RWPE1 (cell line): ENCODE data around the gene PRELP.

Experiments used
- CTCF ChIA-PET: fragments of 350-600 bp; sonication (Branson Sonifier 250); formaldehyde crosslinking; extraction: SDS; loops from one replicate; lab custom pipeline; 2021; lab: Yijun Ruan, JAX
- POLR2A ChIA-PET: fragments of 400-600 bp; formaldehyde crosslinking; extraction: SDS; loops from one replicate; lab custom pipeline; 2020; ENCODE audit warnings: antibody characterized with exemption; ENCODE audit not compliant: low non-redundant PET; lab: Yijun Ruan, JAX
- DNase-seq: peaks from one replicate; pipeline ENCODE4 v3.0.0; 2012; ENCODE audit warnings: low spot score
- H3K27ac ChIP-seq: fragments of 450-650 bp; 2 replicates; pipeline ENCODE4 v1.5.1; 2017
- TF ChIP-seq, protein P1 (sequence below): fragments of 450-650 bp; conservative IDR thresholded peaks from 2 replicates; pipeline ENCODE4 v1.5.1; 2017; ENCODE audit warnings: low read depth, mild to moderate bottlenecking

The PRELP gene

DNA sequence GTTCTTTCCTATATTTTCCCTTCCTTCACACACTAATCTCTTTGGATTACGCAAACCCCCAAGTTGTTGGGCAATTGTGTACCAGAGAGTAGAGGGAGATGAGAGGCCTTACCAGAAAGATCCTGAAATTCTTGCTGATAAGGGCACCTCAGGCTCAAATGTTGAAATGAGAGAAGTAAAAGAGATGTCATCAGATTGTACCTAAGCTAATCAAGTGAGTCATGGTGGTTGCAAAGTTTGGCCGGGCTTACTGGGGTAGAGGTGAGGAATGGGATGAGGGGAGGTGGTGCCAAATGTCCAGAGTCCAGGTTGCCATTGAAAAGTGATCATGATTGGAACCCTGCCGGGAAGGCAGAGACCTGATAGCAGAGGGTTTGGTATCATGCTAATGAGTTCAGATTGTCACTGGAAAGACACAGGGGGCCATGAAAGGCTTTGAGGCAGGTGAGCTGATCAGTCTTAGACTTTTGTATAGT, 61.4 kb downstream of the PRELP start:
- H3K27ac ChIP-seq = peak overlapping the region; percentile 61
- POLR2A ChIA-PET = no interaction called here
- CTCF ChIA-PET = interaction anchor here (0.6 to 1.0 kb wide), 2 partner anchors 12 to 60 kb away, joined by 4 read pairs; no protein-coding TSS in a partner anchor
- TF ChIP-seq, protein P1, sequence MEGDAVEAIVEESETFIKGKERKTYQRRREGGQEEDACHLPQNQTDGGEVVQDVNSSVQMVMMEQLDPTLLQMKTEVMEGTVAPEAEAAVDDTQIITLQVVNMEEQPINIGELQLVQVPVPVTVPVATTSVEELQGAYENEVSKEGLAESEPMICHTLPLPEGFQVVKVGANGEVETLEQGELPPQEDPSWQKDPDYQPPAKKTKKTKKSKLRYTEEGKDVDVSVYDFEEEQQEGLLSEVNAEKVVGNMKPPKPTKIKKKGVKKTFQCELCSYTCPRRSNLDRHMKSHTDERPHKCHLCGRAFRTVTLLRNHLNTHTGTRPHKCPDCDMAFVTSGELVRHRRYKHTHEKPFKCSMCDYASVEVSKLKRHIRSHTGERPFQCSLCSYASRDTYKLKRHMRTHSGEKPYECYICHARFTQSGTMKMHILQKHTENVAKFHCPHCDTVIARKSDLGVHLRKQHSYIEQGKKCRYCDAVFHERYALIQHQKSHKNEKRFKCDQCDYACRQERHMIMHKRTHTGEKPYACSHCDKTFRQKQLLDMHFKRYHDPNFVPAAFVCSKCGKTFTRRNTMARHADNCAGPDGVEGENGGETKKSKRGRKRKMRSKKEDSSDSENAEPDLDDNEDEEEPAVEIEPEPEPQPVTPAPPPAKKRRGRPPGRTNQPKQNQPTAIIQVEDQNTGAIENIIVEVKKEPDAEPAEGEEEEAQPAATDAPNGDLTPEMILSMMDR = no peak
- peak; percentile 53 for DNase-seq

DNA sequence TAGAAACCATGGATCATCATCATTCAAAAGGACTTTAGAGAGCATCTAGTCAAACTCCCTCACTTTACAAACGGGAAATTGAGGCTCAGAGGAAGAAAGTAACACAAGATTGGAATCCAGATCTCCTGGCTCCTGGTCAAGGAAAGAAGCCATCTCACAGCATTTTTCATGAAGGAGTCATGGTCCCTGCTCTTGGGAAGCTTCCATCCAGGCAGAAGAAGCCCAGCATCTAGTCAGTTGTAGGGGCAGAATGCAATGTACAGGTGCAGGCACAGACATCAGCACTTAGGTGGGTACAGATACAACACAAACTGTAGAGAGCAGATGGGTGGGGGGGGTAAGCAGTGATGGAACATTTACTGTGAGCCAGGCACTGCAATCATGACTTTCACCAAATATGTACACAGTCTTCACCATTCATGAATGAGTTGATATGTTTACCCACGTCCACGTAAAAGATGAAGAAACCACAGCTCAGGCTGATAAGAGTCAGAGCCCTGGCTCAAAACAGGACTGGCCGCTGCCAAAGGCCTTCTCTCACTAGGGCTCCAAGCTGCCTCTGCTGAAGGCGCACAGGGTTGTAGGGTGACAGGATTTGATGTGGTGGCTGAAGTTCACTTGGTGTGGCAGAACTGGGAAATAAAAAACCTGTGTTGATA, 62.3 kb downstream of the PRELP start:
- TF ChIP-seq, protein P1 = no peak
- no peak for DNase-seq
- H3K27ac ChIP-seq = no peak overlapping the region; the same call in 1 of the 2 replicates
- POLR2A ChIA-PET = no interaction called here
- CTCF ChIA-PET = interaction anchor here (0.6 to 1.0 kb wide), 2 partner anchors 11 to 61 kb away, joined by 4 read pairs; no protein-coding TSS in a partner anchor

DNA sequence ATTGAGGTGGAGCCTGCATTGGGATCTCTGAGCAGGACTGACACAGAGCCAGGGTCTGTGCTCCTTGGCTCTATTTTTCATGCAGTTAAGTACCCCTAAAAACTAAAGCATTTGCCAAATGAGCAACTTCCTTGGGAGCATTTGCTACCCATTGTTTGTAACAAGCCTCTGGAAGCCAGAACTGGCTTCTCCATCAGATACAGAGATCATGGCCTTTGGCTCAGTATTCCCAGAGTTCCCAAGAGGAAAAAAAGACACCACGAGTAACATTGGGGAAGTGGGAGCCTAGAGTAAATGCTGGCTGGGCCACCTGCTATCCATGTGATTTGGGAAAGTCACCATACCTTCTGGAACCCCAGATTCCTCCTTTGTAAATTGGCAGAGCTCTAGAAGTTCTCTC, 63.1 kb downstream of the PRELP start:
- H3K27ac ChIP-seq = no peak overlapping the region
- TF ChIP-seq, protein P1 = no peak
- POLR2A ChIA-PET = no interaction called here
- CTCF ChIA-PET = no interaction called here
- DNase-seq = no peak

DNA sequence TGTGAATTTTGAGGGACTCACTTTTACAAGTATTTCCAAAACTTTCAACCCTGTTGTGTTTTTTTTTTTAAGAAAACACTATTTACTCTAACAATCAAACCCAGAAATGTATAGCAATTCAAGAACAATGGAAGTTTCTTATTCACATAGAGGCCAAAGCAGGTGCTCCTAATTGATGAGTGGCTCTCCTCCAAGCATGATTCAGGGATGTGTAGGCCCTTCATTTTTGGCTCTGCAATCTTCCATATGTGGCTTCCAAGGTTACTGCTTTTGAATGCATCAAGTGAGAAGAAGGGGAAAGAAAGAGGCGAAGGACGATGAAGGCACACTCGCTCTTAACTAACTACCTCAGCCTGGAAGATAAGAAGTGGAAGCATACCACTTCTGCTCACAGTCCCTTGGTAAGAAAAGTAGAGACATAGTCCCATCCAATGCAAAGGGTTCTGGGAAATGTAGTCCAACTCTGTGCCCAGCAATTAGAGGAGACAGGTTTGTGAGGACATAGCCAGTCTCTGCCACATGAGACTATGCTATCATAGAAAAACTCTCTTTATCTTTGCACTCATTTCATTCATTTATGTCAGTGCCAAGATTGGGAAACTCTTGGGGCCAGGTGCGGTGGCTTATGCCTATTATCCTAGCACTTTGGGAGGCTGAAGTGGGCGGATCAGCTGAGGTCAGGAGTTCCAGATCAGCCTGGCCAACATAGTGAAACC, 64.4 kb downstream of the PRELP start:
- no peak overlapping the region for H3K27ac ChIP-seq
- no peak for DNase-seq
- TF ChIP-seq, protein P1 = no peak
- ChIA-PET POLR2A (no interaction called here), CTCF (no interaction called here)
